ENCODE results near the gene ROR1. TPM values are rescaled to one million over a fixed set of nuclear protein-coding genes. Genes with fewer than 3 reads are reported as not detected.

The ROR1 gene
- total and polyA plus RNA-seq, 10 of the 15 experiments (the other 5 are each of a cell fraction or from before 2014, with no cell fraction given), result 0.02 to 0.08 (median 0.05) TPM; not detected in 6

- TF ChIP-seq ZZZ3 (IDR thresholded peaks at IDR 0.05; ENCODE audit: control insufficient read depth, insufficient read length, low read depth) (no peak), SMARCA5 (IDR thresholded peaks at IDR 0.05) (peak; percentile 51; the same call in 1 of the 2 replicates), REST (IDR thresholded peaks at IDR 0.05; ENCODE audit: low read depth, low read length) (no peak), MEF2A (IDR thresholded peaks at IDR 0.05; ENCODE audit: insufficient read depth, low read depth, low read length) (no peak), YBX1 (IDR thresholded peaks at IDR 0.05) (no peak), ZNF217 (IDR thresholded peaks at IDR 0.05) (0 out of 2 replicates have a peak, but pooled peaks have one; percentile 17), JUNB (IDR thresholded peaks at IDR 0.05) (no peak), RELB (IDR thresholded peaks at IDR 0.05; ENCODE audit: low read depth) (peak; percentile 81; the same call in 1 of the 2 replicates), ATF7 (IDR thresholded peaks at IDR 0.05; ENCODE audit: low read depth) (peak; percentile 46; the same call in 1 of the 2 replicates), BMI1 (IDR thresholded peaks at IDR 0.05; ENCODE audit: borderline replicate concordance) (peak; percentile 46; the same call in 1 of the 2 replicates), NFYA (IDR thresholded peaks at IDR 0.05; ENCODE audit: borderline replicate concordance, low read depth, low read length) (no peak), EP300 (IDR thresholded peaks at IDR 0.05; ENCODE audit: borderline replicate concordance in 1 of 2, control insufficient read depth in 1 of 2, low read depth in 2 of 2, low read length in 2 of 2) (peak in 1 of 2 experiments; percentile 35; a peak in 2 of 4 replicates), IKZF2 (IDR thresholded peaks at IDR 0.05) (peak; percentile 72 to 76; a peak in 2 of 4 replicates), NBN (IDR thresholded peaks at IDR 0.05) (peak; percentile 38; the same call in 1 of the 2 replicates), PRDM15 (CRISPR knock-in tag; IDR thresholded peaks at IDR 0.05) (no peak), MTA2 (IDR thresholded peaks at IDR 0.05; ENCODE audit: low read depth) (peak; percentile 97), BCL11A (IDR thresholded peaks at IDR 0.05; ENCODE audit: low read depth, low read length) (peak; percentile 60; the same call in 1 of the 2 replicates)
Measured at GRCh38 chr1:64194168-64195080, 420.6 kb downstream of the ROR1 start (continued).
